Activated CD4-positive, alpha-beta T cell treated with anti-CD3 and anti-CD28 coated beads, Interleukin-2, amount 10 ng/mL, durations not matched to agents 7 days and 5 days (primary cell): Measurements from ENCODE around the gene SH3PXD2A. TPM values are rescaled to one million over a fixed set of nuclear protein-coding genes. Genes with fewer than 3 reads are reported as not detected.

Experiments used
- CTCF ChIA-PET: fragments of 350-600 bp; sonication (Branson Sonifier 250); formaldehyde crosslinking; loops from one replicate; lab custom pipeline; 2021; ENCODE audit warnings: antibody characterized with exemption; lab: Charles Lee
- POLR2A ChIA-PET: fragments of 350-600 bp; sonication (Branson Sonifier 250); formaldehyde crosslinking; loops from one replicate; lab custom pipeline; 2021; ENCODE audit warnings: antibody characterized with exemption; lab: Charles Lee
- DNase-seq: peaks from one replicate; pipeline ENCODE4 v3.0.0-alpha.2; 2020
- H3K27ac Mint-ChIP-seq: one replicate; pipeline ENCODE4 v1.8.0; 2021; ENCODE audit warnings: mild to moderate bottlenecking, moderate library complexity, mixed read lengths
- H3K27me3 Mint-ChIP-seq: one replicate; pipeline ENCODE4 v1.8.0; 2021; ENCODE audit warnings: mixed read lengths
- H3K36me3 Mint-ChIP-seq: one replicate; pipeline ENCODE4 v1.8.0; 2021; ENCODE audit warnings: low read depth, mixed read lengths
- H3K4me1 Mint-ChIP-seq: one replicate; pipeline ENCODE4 v1.8.0; 2021; ENCODE audit warnings: mixed read lengths
- H3K4me3 Mint-ChIP-seq: one replicate; pipeline ENCODE4 v1.8.0; 2021; ENCODE audit warnings: mild to moderate bottlenecking, moderate library complexity, mixed read lengths
- H3K9me3 Mint-ChIP-seq: one replicate; pipeline ENCODE4 v1.8.0; 2021; ENCODE audit warnings: mixed read lengths
- total RNA-seq, 2 experiments: library from RNA; stranded (reverse); gene quantifications; one replicate each; pipeline ENCODE4 v1.2.3, GENCODE V29; 2021

The SH3PXD2A gene
- total RNA-seq, 2 experiments from 2014 or later = 11.9 to 12.7 TPM

- no peaks in the 10 kb centered on the region for H3K36me3 Mint-ChIP-seq
- no peak overlapping the region for H3K4me3 Mint-ChIP-seq
- POLR2A ChIA-PET = no interaction called here
- H3K27ac Mint-ChIP-seq = no peak overlapping the region
- peaks cover 6% of the 10 kb centered on the region for H3K27me3 Mint-ChIP-seq
- no peaks in the 10 kb centered on the region for H3K9me3 Mint-ChIP-seq
- no peak for DNase-seq
- no peaks in the 10 kb centered on the region for H3K4me1 Mint-ChIP-seq
- CTCF ChIA-PET = interaction anchor here (0.6 to 2.9 kb wide), 3 partner anchors 11 to 363 kb away, joined by 3 to 9 read pairs (median 3); no protein-coding TSS in a partner anchor
Observed at GRCh38 chr10:103724771-103725170, 130.6 kb downstream of the SH3PXD2A start.

GRCh38 chr10:103724074-103724473 is 131.3 kb downstream of the SH3PXD2A start:
- Mint-ChIP-seq H3K9me3 (no peaks in the 10 kb centered on the region), H3K4me1 (peaks cover 4% of the 10 kb centered on the region), H3K27me3 (peaks cover 6% of the 10 kb centered on the region), H3K27ac (no peak overlapping the region), H3K36me3 (no peaks in the 10 kb centered on the region), H3K4me3 (no peak overlapping the region)
- ChIA-PET POLR2A (no interaction called here), CTCF (interaction anchor here (2.9 kb wide), 1 partner anchor 10 kb away, joined by 9 read pairs; no protein-coding TSS in a partner anchor)
- DNase-seq = no peak

- no peak overlapping the region for H3K27ac Mint-ChIP-seq
- no peaks in the 10 kb centered on the region for H3K36me3 Mint-ChIP-seq
- H3K27me3 Mint-ChIP-seq = peaks cover 6% of the 10 kb centered on the region
- POLR2A ChIA-PET = no interaction called here
- CTCF ChIA-PET = interaction anchor here (2.9 kb wide), 1 partner anchor 10 kb away, joined by 9 read pairs; no protein-coding TSS in a partner anchor
- no peak for DNase-seq
- H3K9me3 Mint-ChIP-seq = no peaks in the 10 kb centered on the region
- peaks cover 8% of the 10 kb centered on the region for H3K4me1 Mint-ChIP-seq
- no peak overlapping the region for H3K4me3 Mint-ChIP-seq
Observed at GRCh38 chr10:103723557-103723956, 131.8 kb downstream of the SH3PXD2A start.

GRCh38 chr10:103722632-103723031 is 132.7 kb downstream of the SH3PXD2A start:
- Mint-ChIP-seq H3K27ac (no peak overlapping the region), H3K27me3 (peaks cover 6% of the 10 kb centered on the region), H3K36me3 (no peaks in the 10 kb centered on the region), H3K4me1 (peaks cover 8% of the 10 kb centered on the region), H3K4me3 (no peak overlapping the region), H3K9me3 (no peaks in the 10 kb centered on the region)
- DNase-seq = no peak
- POLR2A ChIA-PET = no interaction called here
- CTCF ChIA-PET = interaction anchor here (2.9 kb wide), 1 partner anchor 9 kb away, joined by 9 read pairs; no protein-coding TSS in a partner anchor

GRCh38 chr10:103720964-103721335 is 134.4 kb downstream of the SH3PXD2A start:
- Mint-ChIP-seq H3K4me1 (peaks cover 8% of the 10 kb centered on the region), H3K27ac (no peak overlapping the region), H3K9me3 (no peaks in the 10 kb centered on the region), H3K36me3 (no peaks in the 10 kb centered on the region), H3K27me3 (peaks cover 6% of the 10 kb centered on the region), H3K4me3 (no peak overlapping the region)
- ChIA-PET POLR2A (no interaction called here), CTCF (interaction anchor here (0.9 to 1.4 kb wide), 3 partner anchors 7 to 35 kb away, joined by 3 to 5 read pairs (median 3); no protein-coding TSS in a partner anchor)
- DNase-seq = no peak

- DNase-seq = no peak
- Mint-ChIP-seq H3K27me3 (peaks cover 6% of the 10 kb centered on the region), H3K9me3 (no peaks in the 10 kb centered on the region), H3K36me3 (no peaks in the 10 kb centered on the region), H3K4me1 (peaks cover 8% of the 10 kb centered on the region), H3K4me3 (no peak overlapping the region), H3K27ac (no peak overlapping the region)
- CTCF ChIA-PET = no interaction called here
- POLR2A ChIA-PET = no interaction called here
Observed at GRCh38 chr10:103720328-103720963, 134.9 kb downstream of the SH3PXD2A start.

- CTCF ChIA-PET = interaction anchor here (0.7 to 1.0 kb wide), 2 partner anchors 23 to 109 kb away, joined by 3 read pairs; no protein-coding TSS in a partner anchor
- Mint-ChIP-seq H3K36me3 (no peaks in the 10 kb centered on the region), H3K4me3 (no peak overlapping the region), H3K9me3 (no peaks in the 10 kb centered on the region), H3K27me3 (peaks cover 2% of the 10 kb centered on the region), H3K4me1 (peaks cover 8% of the 10 kb centered on the region), H3K27ac (no peak overlapping the region)
- POLR2A ChIA-PET = no interaction called here
- DNase-seq = no peak
Observed at GRCh38 chr10:103719036-103719435, 136.3 kb downstream of the SH3PXD2A start.

- CTCF ChIA-PET = interaction anchor here (1.0 to 1.5 kb wide), 2 partner anchors 10 to 12 kb away, joined by 4 to 6 read pairs; no protein-coding TSS in a partner anchor
- H3K27ac Mint-ChIP-seq = no peak overlapping the region
Observed at GRCh38 chr10:103718247-103718620, 137.1 kb downstream of the SH3PXD2A start.

GRCh38 chr10:103717341-103718246 is 137.8 kb downstream of the SH3PXD2A start:
- peaks cover 12% of the 10 kb centered on the region for H3K4me1 Mint-ChIP-seq
- ChIA-PET POLR2A (no interaction called here), CTCF (interaction anchor here (0.6 to 1.5 kb wide), 4 partner anchors 11 to 156 kb away, joined by 3 to 6 read pairs (median 4); no protein-coding TSS in a partner anchor)
- H3K27ac Mint-ChIP-seq = peak overlapping the region; percentile 9
- no peak overlapping the region for H3K4me3 Mint-ChIP-seq
- H3K36me3 Mint-ChIP-seq = no peaks in the 10 kb centered on the region
- no peak for DNase-seq
- peaks cover 2% of the 10 kb centered on the region for H3K27me3 Mint-ChIP-seq
- no peaks in the 10 kb centered on the region for H3K9me3 Mint-ChIP-seq

More at GRCh38 chr10:103718247-103718620, 137.1 kb downstream of the SH3PXD2A start:
- no peak overlapping the region for H3K4me3 Mint-ChIP-seq
- POLR2A ChIA-PET = no interaction called here
- H3K27me3 Mint-ChIP-seq = peaks cover 2% of the 10 kb centered on the region
- no peak for DNase-seq
- H3K9me3 Mint-ChIP-seq = no peaks in the 10 kb centered on the region
- H3K4me1 Mint-ChIP-seq = peaks cover 8% of the 10 kb centered on the region
- H3K36me3 Mint-ChIP-seq = no peaks in the 10 kb centered on the region

- Mint-ChIP-seq H3K27me3 (peaks cover 2% of the 10 kb centered on the region), H3K4me3 (no peak overlapping the region), H3K9me3 (no peaks in the 10 kb centered on the region), H3K4me1 (peaks cover 12% of the 10 kb centered on the region), H3K27ac (no peak overlapping the region), H3K36me3 (no peaks in the 10 kb centered on the region)
- ChIA-PET POLR2A (no interaction called here), CTCF (interaction anchor here (1.1 to 1.5 kb wide), 2 partner anchors 12 to 42 kb away, joined by 3 to 6 read pairs; no protein-coding TSS in a partner anchor)
- no peak for DNase-seq
Observed at GRCh38 chr10:103716206-103717160, 138.9 kb downstream of the SH3PXD2A start.

GRCh38 chr10:103715430-103715829 is 139.9 kb downstream of the SH3PXD2A start:
- ChIA-PET CTCF (interaction anchor here (0.9 to 1.2 kb wide), 3 partner anchors 14 to 49 kb away, joined by 3 to 4 read pairs (median 3); no protein-coding TSS in a partner anchor), POLR2A (no interaction called here)
- Mint-ChIP-seq H3K27ac (no peak overlapping the region), H3K4me1 (peaks cover 12% of the 10 kb centered on the region), H3K27me3 (no peaks in the 10 kb centered on the region), H3K36me3 (no peaks in the 10 kb centered on the region), H3K4me3 (no peak overlapping the region), H3K9me3 (no peaks in the 10 kb centered on the region)
- DNase-seq = no peak
